HepG2 (cell line): ENCODE measurements around the gene EFNA3. TPM values are rescaled to one million over a fixed set of nuclear protein-coding genes. Genes with fewer than 3 reads are reported as not detected.
A peak's percentile ranks its signal among the peaks of the same experiment; 100 is the strongest.

Experiments
- ARNT2 ChIP-seq: sonication (generic); formaldehyde crosslinking; IDR thresholded peaks from 2 replicates; pipeline ENCODE4 v1.8.0; 2022; ENCODE audit warnings: mild to moderate bottlenecking, low read depth, missing genetic modification reagents, moderate library complexity
- ELF3 ChIP-seq: IDR thresholded peaks from 2 replicates; pipeline ENCODE4 v1.6.1; 2016; ENCODE audit warnings: missing genetic modification reagents, missing compliant biosample characterization
- GABPB1 ChIP-seq: IDR thresholded peaks from 2 replicates; pipeline ENCODE4 v1.6.1; 2016; ENCODE audit warnings: mild to moderate bottlenecking, missing genetic modification reagents, moderate library complexity, missing compliant biosample characterization
- IRF2 ChIP-seq: IDR thresholded peaks from 2 replicates; pipeline ENCODE4 v1.6.1; 2018; ENCODE audit warnings: missing genetic modification reagents, missing compliant biosample characterization
- KDM5B ChIP-seq: sonication (generic); formaldehyde crosslinking; IDR thresholded peaks from 2 replicates; pipeline ENCODE4 v1.4.0; 2020; ENCODE audit warnings: missing genetic modification reagents, mild to moderate bottlenecking, borderline replicate concordance
- SALL1 ChIP-seq: sonication (generic); formaldehyde crosslinking; IDR thresholded peaks from 2 replicates; pipeline ENCODE4 v1.8.0; 2022; ENCODE audit warnings: mild to moderate bottlenecking, missing genetic modification reagents
- SMC3 ChIP-seq: IDR thresholded peaks from 2 replicates; pipeline ENCODE4 v1.6.1; 2011; ENCODE audit warnings: low read length, improper control_type of control experiment
- SOX6 ChIP-seq, 2 experiments: fragments of 450-650 bp in 1 of 2; sonication (generic) in 1 of 2; formaldehyde crosslinking in 1 of 2; IDR thresholded peaks; 2 replicates each; pipeline versions ENCODE4 v1.4.0 to v1.6.1; 2017 to 2020; ENCODE audit warnings: antibody characterized with exemption in 1 of 2, mild to moderate bottlenecking in 1 of 2, missing genetic modification reagents in 1 of 2
- STAG1 ChIP-seq: sonication (generic); formaldehyde crosslinking; IDR thresholded peaks from 2 replicates; pipeline ENCODE4 v1.4.0; 2020; ENCODE audit warnings: missing genetic modification reagents
- ZBTB42 ChIP-seq: sonication (generic); formaldehyde crosslinking; IDR thresholded peaks from 2 replicates; pipeline ENCODE4 v1.5.0; 2020; ENCODE audit warnings: mild to moderate bottlenecking, missing genetic modification reagents
- ZBTB7A ChIP-seq: sonication (generic); formaldehyde crosslinking; IDR thresholded peaks from 2 replicates; pipeline ENCODE4 v1.8.0; 2022; ENCODE audit warnings: mild to moderate bottlenecking, missing genetic modification reagents
- ZFP41 ChIP-seq: sonication (generic); formaldehyde crosslinking; IDR thresholded peaks from 2 replicates; pipeline ENCODE4 v1.4.0; 2020; ENCODE audit warnings: mild to moderate bottlenecking, missing genetic modification reagents, borderline replicate concordance
- ZGPAT ChIP-seq: IDR thresholded peaks from 2 replicates; pipeline ENCODE4 v1.6.1; 2016; ENCODE audit warnings: mild to moderate bottlenecking
- ZNF101 ChIP-seq: sonication (generic); formaldehyde crosslinking; IDR thresholded peaks from 2 replicates; pipeline ENCODE4 v1.4.0; 2020; ENCODE audit warnings: mild to moderate bottlenecking, low read depth, missing genetic modification reagents, borderline replicate concordance
- ZNF143 ChIP-seq: sonication (generic); formaldehyde crosslinking; IDR thresholded peaks from 2 replicates; pipeline ENCODE4 v1.4.0; 2020; ENCODE audit warnings: missing genetic modification reagents
- ZNF160 ChIP-seq: sonication (generic); formaldehyde crosslinking; IDR thresholded peaks from 2 replicates; pipeline ENCODE4 v1.8.0; 2022; ENCODE audit warnings: mild to moderate bottlenecking, inconsistent platforms, missing genetic modification reagents
- ZNF263 ChIP-seq: sonication (generic); formaldehyde crosslinking; IDR thresholded peaks from 2 replicates; pipeline ENCODE4 v1.4.0; 2020; ENCODE audit warnings: missing genetic modification reagents
- ZNF605 ChIP-seq: sonication (generic); formaldehyde crosslinking; IDR thresholded peaks from 2 replicates; pipeline ENCODE4 v1.8.0; 2022; ENCODE audit warnings: mild to moderate bottlenecking, missing genetic modification reagents
- ZNF891 ChIP-seq: sonication (generic); formaldehyde crosslinking; IDR thresholded peaks from 2 replicates; pipeline ENCODE4 v1.5.0; 2020; ENCODE audit warnings: mild to moderate bottlenecking, missing genetic modification reagents
- polyA plus RNA-seq, 8 experiments: library from polyadenylated mRNA; depleted of rRNA in 3 of 8; stranded (reverse) in 7 of 8; unstranded in 1 of 8; fragments of >200 nt; fragmentation: Illumina TruSeq in 4 of 8; extraction: Trizol in 4 of 8; gene quantifications; 2 replicates each; pipeline versions ENCODE4 v1.2.1 to v1.2.3, GENCODE V29; 2011 to 2016; ENCODE audit warnings: low read depth in 4 of 8, missing spikeins in 1 of 8, mixed read lengths in 1 of 8; ENCODE audit not compliant: insufficient read depth in 1 of 8
- total RNA-seq, 5 experiments: library from RNA; depleted of rRNA; stranded (reverse); fragments of >200 nt; fragmentation: Illumina TruSeq; extraction: Trizol; gene quantifications; 2 replicates each; pipeline ENCODE4 v1.2.3, GENCODE V29; 2016; ENCODE audit warnings: low read depth in 1 of 5
- TF ChIP-seq, protein P1 (sequence below): sonication (generic); formaldehyde crosslinking; IDR thresholded peaks from 2 replicates; pipeline ENCODE4 v1.5.0; 2020; ENCODE audit warnings: mild to moderate bottlenecking, missing genetic modification reagents
- TF ChIP-seq, protein P2 (sequence below): sonication (generic); formaldehyde crosslinking; IDR thresholded peaks from 2 replicates; pipeline ENCODE4 v1.5.0; 2020; ENCODE audit warnings: mild to moderate bottlenecking, missing genetic modification reagents, moderate library complexity
- TF ChIP-seq, protein P3 (sequence below): sonication (generic); formaldehyde crosslinking; IDR thresholded peaks from 2 replicates; pipeline ENCODE4 v1.5.1; 2020; ENCODE audit warnings: missing genetic modification reagents, mild to moderate bottlenecking, borderline replicate concordance

EFNA3 gene
- total and polyA plus RNA-seq, 2 of the 13 experiments (the other 11 are each of a cell fraction or from before 2014, with no cell fraction given): 1.0 to 5.7 TPM

- TF ChIP-seq, protein P1, sequence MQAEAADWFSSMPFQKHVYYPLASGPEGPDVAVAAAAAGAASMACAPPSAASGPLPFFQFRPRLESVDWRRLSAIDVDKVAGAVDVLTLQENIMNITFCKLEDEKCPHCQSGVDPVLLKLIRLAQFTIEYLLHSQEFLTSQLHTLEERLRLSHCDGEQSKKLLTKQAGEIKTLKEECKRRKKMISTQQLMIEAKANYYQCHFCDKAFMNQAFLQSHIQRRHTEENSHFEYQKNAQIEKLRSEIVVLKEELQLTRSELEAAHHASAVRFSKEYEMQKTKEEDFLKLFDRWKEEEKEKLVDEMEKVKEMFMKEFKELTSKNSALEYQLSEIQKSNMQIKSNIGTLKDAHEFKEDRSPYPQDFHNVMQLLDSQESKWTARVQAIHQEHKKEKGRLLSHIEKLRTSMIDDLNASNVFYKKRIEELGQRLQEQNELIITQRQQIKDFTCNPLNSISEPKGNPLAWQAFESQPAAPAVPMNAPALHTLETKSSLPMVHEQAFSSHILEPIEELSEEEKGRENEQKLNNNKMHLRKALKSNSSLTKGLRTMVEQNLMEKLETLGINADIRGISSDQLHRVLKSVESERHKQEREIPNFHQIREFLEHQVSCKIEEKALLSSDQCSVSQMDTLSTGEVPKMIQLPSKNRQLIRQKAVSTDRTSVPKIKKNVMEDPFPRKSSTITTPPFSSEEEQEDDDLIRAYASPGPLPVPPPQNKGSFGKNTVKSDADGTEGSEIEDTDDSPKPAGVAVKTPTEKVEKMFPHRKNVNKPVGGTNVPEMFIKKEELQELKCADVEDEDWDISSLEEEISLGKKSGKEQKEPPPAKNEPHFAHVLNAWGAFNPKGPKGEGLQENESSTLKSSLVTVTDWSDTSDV: 0 out of 2 replicates have a peak, but pooled peaks have one; percentile 42
- peak; percentile 28; the same call in 1 of the 2 replicates for TF ChIP-seq ELF3 (CRISPR knock-in tag)
- peak; percentile 53; the same call in 1 of the 2 replicates for TF ChIP-seq IRF2
- 0 out of 2 replicates have a peak, but pooled peaks have one; percentile 35 for TF ChIP-seq ZNF263 (CRISPR knock-in tag)
- TF ChIP-seq ZGPAT (CRISPR knock-in tag): 0 out of 2 replicates have a peak, but pooled peaks have one; percentile 6
- peak; percentile 2; the same call in 1 of the 2 replicates for TF ChIP-seq ZNF605
- peak; percentile 87 for TF ChIP-seq STAG1 (CRISPR knock-in tag)
- peak; percentile 30; the same call in 1 of the 2 replicates for TF ChIP-seq GABPB1 (CRISPR knock-in tag)
- TF ChIP-seq SMC3: peak; percentile 56; the same call in 1 of the 2 replicates
- TF ChIP-seq SOX6 (IDR thresholded peaks at IDR 0.05): no peak
- TF ChIP-seq SOX6 (CRISPR knock-in tag; IDR thresholded peaks at IDR 0.05): peak; percentile 24; the same call in 1 of the 2 replicates
- TF ChIP-seq KDM5B (CRISPR knock-in tag): peak; percentile 34; the same call in 1 of the 2 replicates
- TF ChIP-seq ARNT2 (CRISPR knock-in tag): peak; percentile 18; the same call in 1 of the 2 replicates
- peak; percentile 24; the same call in 1 of the 2 replicates for TF ChIP-seq SALL1 (CRISPR knock-in tag)
- TF ChIP-seq ZNF160 (CRISPR knock-in tag): 0 out of 2 replicates have a peak, but pooled peaks have one; percentile 2
- no peak for TF ChIP-seq ZNF143 (CRISPR knock-in tag)
- peak; percentile 46; the same call in 1 of the 2 replicates for TF ChIP-seq ZBTB7A (CRISPR knock-in tag)
- TF ChIP-seq, protein P2, sequence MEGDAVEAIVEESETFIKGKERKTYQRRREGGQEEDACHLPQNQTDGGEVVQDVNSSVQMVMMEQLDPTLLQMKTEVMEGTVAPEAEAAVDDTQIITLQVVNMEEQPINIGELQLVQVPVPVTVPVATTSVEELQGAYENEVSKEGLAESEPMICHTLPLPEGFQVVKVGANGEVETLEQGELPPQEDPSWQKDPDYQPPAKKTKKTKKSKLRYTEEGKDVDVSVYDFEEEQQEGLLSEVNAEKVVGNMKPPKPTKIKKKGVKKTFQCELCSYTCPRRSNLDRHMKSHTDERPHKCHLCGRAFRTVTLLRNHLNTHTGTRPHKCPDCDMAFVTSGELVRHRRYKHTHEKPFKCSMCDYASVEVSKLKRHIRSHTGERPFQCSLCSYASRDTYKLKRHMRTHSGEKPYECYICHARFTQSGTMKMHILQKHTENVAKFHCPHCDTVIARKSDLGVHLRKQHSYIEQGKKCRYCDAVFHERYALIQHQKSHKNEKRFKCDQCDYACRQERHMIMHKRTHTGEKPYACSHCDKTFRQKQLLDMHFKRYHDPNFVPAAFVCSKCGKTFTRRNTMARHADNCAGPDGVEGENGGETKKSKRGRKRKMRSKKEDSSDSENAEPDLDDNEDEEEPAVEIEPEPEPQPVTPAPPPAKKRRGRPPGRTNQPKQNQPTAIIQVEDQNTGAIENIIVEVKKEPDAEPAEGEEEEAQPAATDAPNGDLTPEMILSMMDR (CRISPR knock-in tag): peak; percentile 92
- TF ChIP-seq ZFP41 (CRISPR knock-in tag): no peak
- TF ChIP-seq, protein P3, sequence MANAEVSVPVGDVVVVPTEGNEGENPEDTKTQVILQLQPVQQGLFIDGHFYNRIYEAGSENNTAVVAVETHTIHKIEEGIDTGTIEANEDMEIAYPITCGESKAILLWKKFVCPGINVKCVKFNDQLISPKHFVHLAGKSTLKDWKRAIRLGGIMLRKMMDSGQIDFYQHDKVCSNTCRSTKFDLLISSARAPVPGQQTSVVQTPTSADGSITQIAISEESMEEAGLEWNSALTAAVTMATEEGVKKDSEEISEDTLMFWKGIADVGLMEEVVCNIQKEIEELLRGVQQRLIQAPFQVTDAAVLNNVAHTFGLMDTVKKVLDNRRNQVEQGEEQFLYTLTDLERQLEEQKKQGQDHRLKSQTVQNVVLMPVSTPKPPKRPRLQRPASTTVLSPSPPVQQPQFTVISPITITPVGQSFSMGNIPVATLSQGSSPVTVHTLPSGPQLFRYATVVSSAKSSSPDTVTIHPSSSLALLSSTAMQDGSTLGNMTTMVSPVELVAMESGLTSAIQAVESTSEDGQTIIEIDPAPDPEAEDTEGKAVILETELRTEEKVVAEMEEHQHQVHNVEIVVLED (CRISPR knock-in tag): peak; percentile 4; the same call in 1 of the 2 replicates
- TF ChIP-seq ZNF101: no peak
- peak; percentile 79 for TF ChIP-seq ZNF891 (CRISPR knock-in tag)
- TF ChIP-seq ZBTB42 (CRISPR knock-in tag): no peak
Measured at GRCh38 chr1:155062702-155063411, 15.8 kb upstream of the EFNA3 start (continued).
